Measurements from ENCODE around the gene BMP8A. TPM values are rescaled to one million over a fixed set of nuclear protein-coding genes. Genes with fewer than 3 reads are reported as not detected.
"Not testable (repeated sequence)": the region's sequence is repeated elsewhere in the genome, so short reads cannot be mapped to it uniquely, and the experiment has no call there.

The BMP8A gene
- total RNA-seq, 1 donor from 2014 or later = not detected

- H3K4me3 ChIP-seq (ENCODE audit: low read depth, low read length) = no peak overlapping the region
- FAIRE-seq (no peak), DNase-seq (ENCODE audit: low read depth) (no peak)
- no peaks in the 10 kb centered on the region for H3K27me3 ChIP-seq (ENCODE audit: control insufficient read depth, insufficient read depth, low read length)
- TF ChIP-seq, protein P1, sequence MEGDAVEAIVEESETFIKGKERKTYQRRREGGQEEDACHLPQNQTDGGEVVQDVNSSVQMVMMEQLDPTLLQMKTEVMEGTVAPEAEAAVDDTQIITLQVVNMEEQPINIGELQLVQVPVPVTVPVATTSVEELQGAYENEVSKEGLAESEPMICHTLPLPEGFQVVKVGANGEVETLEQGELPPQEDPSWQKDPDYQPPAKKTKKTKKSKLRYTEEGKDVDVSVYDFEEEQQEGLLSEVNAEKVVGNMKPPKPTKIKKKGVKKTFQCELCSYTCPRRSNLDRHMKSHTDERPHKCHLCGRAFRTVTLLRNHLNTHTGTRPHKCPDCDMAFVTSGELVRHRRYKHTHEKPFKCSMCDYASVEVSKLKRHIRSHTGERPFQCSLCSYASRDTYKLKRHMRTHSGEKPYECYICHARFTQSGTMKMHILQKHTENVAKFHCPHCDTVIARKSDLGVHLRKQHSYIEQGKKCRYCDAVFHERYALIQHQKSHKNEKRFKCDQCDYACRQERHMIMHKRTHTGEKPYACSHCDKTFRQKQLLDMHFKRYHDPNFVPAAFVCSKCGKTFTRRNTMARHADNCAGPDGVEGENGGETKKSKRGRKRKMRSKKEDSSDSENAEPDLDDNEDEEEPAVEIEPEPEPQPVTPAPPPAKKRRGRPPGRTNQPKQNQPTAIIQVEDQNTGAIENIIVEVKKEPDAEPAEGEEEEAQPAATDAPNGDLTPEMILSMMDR (IDR thresholded peaks at IDR 0.05; ENCODE audit: insufficient read depth, low read length, severe bottlenecking) = no peak
- H3K36me3 ChIP-seq (ENCODE audit: control insufficient read depth, insufficient read depth, low read length) = peaks cover 18% of the 10 kb centered on the region
Observed at GRCh38 chr1:39469150-39469549, 22.3 kb upstream of the BMP8A start.

DNA sequence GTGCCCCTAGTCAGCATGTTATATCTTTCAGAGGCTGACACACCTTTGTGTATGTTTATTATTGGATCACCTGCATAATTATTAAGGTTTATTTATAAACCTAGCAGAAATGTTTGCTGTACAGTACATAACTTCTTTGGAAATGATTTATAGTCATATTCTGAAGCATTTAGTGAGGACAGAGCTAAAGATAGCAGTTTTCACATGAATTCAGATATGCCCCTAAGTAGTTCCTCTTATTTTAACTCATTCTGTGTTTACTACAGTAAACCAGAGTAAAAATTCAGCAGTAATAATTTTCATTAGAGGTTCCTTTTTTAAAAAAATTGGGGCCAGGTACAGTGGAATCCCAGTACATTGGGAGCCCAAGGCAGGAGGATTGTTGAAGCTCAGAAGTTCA, 21.4 kb upstream of the BMP8A start:
- Histone ChIP-seq H3K4me3 (ENCODE audit: low read depth, low read length) (no peak overlapping the region), H3K36me3 (ENCODE audit: control insufficient read depth, insufficient read depth, low read length) (peaks cover 14% of the 10 kb centered on the region), H3K27me3 (ENCODE audit: control insufficient read depth, insufficient read depth, low read length) (no peaks in the 10 kb centered on the region)
- FAIRE-seq = no peak
- no peak for DNase-seq (ENCODE audit: low read depth)
- TF ChIP-seq, protein P1 (IDR thresholded peaks at IDR 0.05; ENCODE audit: insufficient read depth, low read length, severe bottlenecking) = no peak

GRCh38 chr1:39472826-39473225, 18.6 kb upstream of the BMP8A start:
- DNase-seq (ENCODE audit: low read depth) = no peak
- H3K36me3 ChIP-seq (ENCODE audit: control insufficient read depth, insufficient read depth, low read length) = peaks cover 14% of the 10 kb centered on the region
- TF ChIP-seq, protein P1 (IDR thresholded peaks at IDR 0.05; ENCODE audit: insufficient read depth, low read length, severe bottlenecking) = no peak
- FAIRE-seq = no peak
- no peaks in the 10 kb centered on the region for H3K27me3 ChIP-seq (ENCODE audit: control insufficient read depth, insufficient read depth, low read length)
- no peak overlapping the region for H3K4me3 ChIP-seq (ENCODE audit: low read depth, low read length)

- Histone ChIP-seq H3K27me3 (ENCODE audit: control insufficient read depth, insufficient read depth, low read length) (no peaks in the 10 kb centered on the region), H3K4me3 (ENCODE audit: low read depth, low read length) (no peak overlapping the region), H3K36me3 (ENCODE audit: control insufficient read depth, insufficient read depth, low read length) (peaks cover 14% of the 10 kb centered on the region)
- DNase-seq (ENCODE audit: low read depth) = no peak
- FAIRE-seq = no peak
- TF ChIP-seq, protein P1 (IDR thresholded peaks at IDR 0.05; ENCODE audit: insufficient read depth, low read length, severe bottlenecking) = no peak
Observed at GRCh38 chr1:39473324-39473723, 18.1 kb upstream of the BMP8A start.

DNA sequence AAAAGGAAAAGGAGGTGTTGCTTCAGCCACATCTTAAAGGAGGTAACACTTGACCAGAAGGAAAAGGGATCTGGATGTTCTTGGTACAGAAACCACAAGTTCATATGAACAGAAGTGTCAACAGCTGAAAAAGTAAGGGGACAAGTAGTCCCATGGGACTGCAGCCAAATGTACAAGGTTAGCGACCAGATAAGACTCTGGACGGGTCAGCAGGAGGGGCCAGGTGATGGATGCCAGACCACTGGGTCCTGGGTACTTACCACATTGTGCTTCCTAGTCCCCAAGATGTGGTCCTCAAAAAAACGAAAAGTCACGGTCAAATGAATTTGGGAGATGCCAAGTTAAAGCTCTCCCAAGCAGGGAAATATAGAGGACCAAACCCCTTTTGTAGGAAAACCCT, 16.6 kb upstream of the BMP8A start:
- TF ChIP-seq, protein P1 (IDR thresholded peaks at IDR 0.05; ENCODE audit: insufficient read depth, low read length, severe bottlenecking) = no peak
- no peak for DNase-seq (ENCODE audit: low read depth)
- H3K36me3 ChIP-seq (ENCODE audit: control insufficient read depth, insufficient read depth, low read length) = peaks cover 6% of the 10 kb centered on the region
- no peak for FAIRE-seq
- H3K27me3 ChIP-seq (ENCODE audit: control insufficient read depth, insufficient read depth, low read length) = no peaks in the 10 kb centered on the region
- H3K4me3 ChIP-seq (ENCODE audit: low read depth, low read length) = no peak overlapping the region

- peak; percentile 96 for FAIRE-seq
Observed at GRCh38 chr1:39475551-39475950, 15.9 kb upstream of the BMP8A start.

More at GRCh38 chr1:39475551-39475950, 15.9 kb upstream of the BMP8A start:
- not testable (repeated sequence) for DNase-seq (ENCODE audit: low read depth); H3K4me3 ChIP-seq (ENCODE audit: low read depth, low read length); H3K36me3 ChIP-seq (ENCODE audit: control insufficient read depth, insufficient read depth, low read length); H3K27me3 ChIP-seq (ENCODE audit: control insufficient read depth, insufficient read depth, low read length)

Measured in bronchial epithelial cell (primary cell).